ENCODE data around the gene SEMA5A.

DNA sequence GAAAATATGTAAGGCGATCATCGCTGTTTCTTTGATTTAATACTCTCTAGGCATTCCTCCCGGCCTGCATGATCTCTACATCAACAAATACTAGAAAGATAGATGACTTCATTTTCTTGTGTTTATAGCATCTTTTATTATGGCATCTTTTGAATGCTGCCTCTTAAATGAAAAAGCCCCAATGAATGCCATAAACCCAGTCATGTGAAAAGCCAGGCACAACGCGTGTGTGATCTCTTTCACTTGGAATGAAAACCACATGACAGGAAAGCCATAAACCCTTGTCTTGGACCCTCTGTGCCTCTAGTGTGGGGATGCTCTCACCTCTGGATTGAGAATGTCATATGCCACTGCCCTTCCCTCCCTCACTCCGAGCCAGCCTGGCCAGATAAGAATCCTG, 476.2 kb downstream of the SEMA5A start:
- TF ChIP-seq GATA3 (IDR thresholded peaks at IDR 0.05; ENCODE audit: low read depth, low read length) (no peak), GATA2 (IDR thresholded peaks at IDR 0.05; ENCODE audit: low read depth, low read length) (no peak)

Measured in SH-SY5Y (cell line).